ENCODE measurements around the gene GPRC5D. TPM values are rescaled to one million over a fixed set of nuclear protein-coding genes. Genes with fewer than 3 reads are reported as not detected.

Gene GPRC5D
- total RNA-seq, 1 donor from 2014 or later: not detected

Other genes with a start within 250 kb of the GPRC5D start
- gene CDKN1B, start 234.8 kb downstream of the GPRC5D start, total RNA-seq: 93.0 and 96.9 TPM in 2 replicates
- 7.3 and 11.0 TPM in 2 replicates for gene APOLD1, start 166.5 kb downstream of the GPRC5D start, total RNA-seq
- gene DDX47, start 138.8 kb downstream of the GPRC5D start, total RNA-seq: 87.1 and 87.6 TPM in 2 replicates
- gene GPRC5A, start 60.6 kb downstream of the GPRC5D start, total RNA-seq: not detected in 2 replicates
- gene HEBP1, start 48.1 kb upstream of the GPRC5D start, total RNA-seq: 7.6 and 8.0 TPM in 2 replicates
- 3.8 and 4.1 TPM in 2 replicates for gene FAM234B, start 92.2 kb upstream of the GPRC5D start, total RNA-seq
- gene GSG1, start 151.5 kb upstream of the GPRC5D start, total RNA-seq: not detected in 2 replicates
- gene EMP1, start 244.6 kb upstream of the GPRC5D start, total RNA-seq: 15.7 and 16.3 TPM in 2 replicates